ENCODE measurements around the gene NAA80.
"Not testable (repeated sequence)": the region's sequence is repeated elsewhere in the genome, so short reads cannot be mapped to it uniquely, and the experiment has no call there.

Gene NAA80

DNA sequence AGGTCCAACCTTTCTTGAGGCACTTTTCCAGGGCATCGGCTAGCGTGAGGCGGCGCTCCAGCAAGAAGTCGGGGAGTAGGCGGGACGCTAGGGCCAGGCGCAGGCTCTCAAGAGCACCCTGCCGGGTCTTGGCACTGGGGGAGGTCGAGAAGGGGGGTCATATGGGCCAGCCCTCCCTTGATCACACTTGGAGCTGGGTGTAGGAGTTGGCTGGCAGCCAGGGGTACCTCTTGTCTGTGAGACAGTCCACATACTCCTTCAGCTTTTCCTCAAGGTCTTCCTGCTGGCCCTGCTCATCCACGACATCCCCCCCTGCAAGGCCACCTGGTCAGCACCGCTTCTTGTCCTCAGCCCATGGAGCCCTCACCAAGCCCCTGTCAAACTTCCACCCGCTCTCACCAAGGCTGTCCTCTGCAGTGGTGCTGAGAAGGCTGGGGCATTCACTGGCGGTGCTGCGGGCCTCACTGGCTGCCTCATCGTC is 9.0 kb downstream of the NAA80 start:
- DNase-seq (ENCODE audit: low read depth in 2 of 2), result no peak

DNA sequence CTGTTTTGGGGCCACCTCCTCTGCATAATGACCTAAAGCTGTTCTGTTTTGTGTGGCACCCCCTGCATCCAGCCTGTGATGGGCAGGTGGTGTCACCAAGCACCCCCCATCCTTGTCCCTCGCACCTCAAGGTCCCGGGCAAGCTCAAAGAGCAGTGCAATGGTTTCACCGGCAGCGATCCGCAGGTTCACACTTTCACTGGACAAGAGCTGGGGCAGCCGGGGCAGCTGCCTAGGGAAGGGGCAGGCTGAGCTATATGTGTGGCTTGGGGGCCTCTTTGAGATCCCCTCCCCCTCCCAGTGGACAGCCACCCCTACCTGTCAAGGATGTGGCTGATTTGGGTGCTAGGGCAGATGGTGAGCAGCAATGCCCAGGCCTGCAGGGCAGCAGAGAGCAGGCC is 10.1 kb downstream of the NAA80 start:
- no peak for DNase-seq (ENCODE audit: low read depth in 2 of 2)

DNA sequence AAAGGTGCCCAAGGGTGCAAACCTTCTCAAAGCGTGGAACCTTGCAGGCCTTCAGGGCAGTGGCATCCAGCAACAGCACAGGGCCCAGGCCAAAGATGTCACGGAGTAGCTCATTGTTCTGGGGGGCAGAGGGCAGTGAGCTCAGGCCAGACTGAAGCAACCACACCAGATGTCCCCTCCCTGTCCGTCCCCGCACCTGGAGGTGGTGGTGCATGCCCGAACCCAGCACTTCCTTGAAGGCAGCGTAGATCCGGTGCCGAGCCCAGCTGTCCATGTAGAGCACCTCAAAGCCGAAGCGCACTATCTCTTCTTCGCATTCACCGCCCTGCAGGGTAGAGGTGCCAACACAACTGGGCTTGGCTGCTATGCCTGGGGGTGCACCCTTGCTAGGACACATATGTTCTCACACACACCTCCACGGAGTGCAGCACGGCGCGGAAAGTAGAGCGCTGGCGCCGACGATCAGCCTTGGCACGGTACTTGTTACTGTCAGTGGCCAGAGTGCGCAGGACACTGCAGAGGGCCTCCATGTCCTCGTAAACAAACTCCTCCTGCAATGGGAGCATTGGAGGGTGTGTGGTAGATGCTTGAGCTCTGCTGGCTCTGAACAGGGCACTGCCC is 10.7 kb downstream of the NAA80 start:
- DNase-seq (ENCODE audit: low read depth in 2 of 2), result no peak

DNA sequence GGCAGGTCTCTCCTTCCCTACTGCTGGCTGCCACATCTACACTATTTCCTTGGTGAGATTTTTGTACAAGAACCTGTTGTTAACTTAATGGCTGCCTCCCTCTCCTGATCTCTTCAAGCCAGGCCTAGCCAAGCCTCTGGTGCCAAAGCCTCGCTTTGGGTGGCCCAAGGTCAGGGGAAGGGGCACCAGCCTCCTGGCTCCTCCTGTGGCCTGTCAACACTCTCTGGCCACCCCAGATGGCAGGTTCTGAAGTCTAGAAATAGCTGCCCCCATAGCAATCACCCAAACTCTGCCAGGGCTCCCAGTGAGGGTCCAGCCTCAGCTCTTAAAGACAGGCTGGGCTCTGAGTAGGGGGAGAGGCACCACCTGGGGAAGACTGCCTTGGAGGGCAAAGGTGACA is 11.9 kb downstream of the NAA80 start:
- no peak for DNase-seq (ENCODE audit: low read depth in 2 of 2)

DNA sequence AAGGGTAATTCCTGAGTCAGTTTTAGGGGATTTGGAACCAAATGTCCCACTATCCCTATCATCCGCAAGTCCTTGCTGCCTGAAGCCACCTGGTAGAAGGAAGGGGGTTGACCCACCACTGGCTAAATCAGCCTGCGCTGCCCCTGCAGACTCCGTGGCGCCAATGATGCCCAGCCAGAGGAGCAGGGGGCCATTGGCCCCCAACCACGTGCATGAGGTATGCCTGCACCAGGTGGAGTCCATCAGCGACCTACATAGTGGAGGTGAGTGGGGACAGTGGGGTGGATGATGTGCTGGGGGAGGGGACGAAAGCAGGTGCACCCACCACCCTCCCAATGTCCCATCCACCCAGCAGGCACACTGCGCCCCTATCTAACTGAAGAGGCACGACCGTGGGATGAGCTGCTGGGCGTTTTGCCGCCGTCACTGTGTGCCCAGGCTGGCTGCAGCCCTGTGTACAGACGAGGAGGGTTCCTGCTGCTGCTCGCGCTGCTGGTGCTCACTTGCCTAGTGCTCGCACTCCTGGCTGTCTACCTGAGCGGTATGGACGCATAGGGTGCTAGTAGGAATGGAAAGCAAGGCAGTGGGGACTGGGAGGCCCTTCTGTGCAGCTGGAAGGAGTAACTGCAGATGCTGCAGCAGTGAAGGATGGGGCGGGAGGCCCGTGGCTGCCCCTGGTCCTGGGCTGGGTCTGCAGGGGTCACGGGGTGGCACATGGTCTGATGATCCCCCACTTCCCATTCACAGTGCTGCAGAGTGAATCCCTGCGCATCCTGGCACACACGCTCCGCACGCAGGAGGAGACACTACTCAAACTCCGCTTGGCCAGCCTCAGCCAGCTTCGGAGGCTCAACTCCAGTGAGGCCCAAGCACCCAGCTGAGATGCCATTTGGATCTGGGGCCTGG is 12.6 kb downstream of the NAA80 start:
- DNase-seq (ENCODE audit: low read depth in 2 of 2), result no peak

DNA sequence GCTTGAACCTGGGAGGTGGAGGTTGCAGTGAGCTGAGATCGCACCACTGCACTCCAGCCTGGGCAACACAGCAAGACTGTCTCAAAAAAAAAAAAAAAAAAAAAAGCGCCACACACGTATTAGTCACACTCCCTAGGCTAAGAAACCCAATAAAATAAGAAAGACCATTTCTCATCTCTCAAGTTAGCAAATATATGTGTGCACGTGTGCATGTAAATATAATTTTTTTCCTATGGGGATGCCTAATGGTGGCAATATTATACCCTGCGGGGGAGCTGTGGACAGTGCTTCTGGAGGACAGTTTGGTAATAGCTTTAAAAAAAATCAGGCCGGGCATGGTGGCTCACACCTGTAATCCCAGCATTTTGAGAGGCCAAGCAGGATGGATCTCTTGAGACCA is 15.1 kb downstream of the NAA80 start:
- DNase-seq (ENCODE audit: low read depth in 2 of 2), result not testable (repeated sequence)

DNA sequence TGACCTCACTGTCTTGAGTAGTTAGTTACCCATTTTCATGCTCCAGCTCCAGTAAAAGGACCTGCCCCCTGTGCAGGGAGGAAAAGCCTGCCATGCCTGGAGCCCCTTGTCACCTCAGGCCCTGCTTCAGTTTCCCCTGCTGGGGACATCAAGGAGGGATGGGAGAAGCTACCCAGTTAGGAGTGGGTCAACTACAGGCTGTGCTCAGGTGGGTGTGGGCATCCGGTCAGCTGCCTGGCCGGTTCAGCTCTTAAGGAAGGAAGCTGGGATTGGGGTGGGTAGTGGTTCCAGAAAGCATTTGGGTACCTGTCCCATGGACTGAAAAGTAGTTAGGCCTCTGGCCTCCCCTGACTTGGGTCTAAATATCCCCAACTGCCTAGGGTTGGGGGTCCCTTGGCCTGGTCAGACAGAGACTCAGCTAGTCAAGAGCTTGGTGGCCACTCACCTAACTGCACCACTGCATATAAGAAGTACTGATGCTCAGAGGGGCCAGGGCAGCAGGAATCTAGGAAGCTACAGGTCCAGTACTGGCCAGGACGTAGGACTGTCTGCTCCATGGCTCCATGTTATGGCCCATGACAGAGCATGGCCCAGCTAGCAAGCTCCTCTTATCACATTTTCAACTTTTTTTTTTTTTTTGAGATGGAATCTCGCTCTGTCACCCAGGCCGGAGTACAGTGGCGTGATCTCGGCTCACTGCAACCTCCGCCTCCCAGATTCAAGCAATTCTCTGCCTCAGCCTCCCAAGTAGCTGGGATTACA is 19.8 kb downstream of the NAA80 start:
- no peak for DNase-seq (ENCODE audit: low read depth in 2 of 2)

DNA sequence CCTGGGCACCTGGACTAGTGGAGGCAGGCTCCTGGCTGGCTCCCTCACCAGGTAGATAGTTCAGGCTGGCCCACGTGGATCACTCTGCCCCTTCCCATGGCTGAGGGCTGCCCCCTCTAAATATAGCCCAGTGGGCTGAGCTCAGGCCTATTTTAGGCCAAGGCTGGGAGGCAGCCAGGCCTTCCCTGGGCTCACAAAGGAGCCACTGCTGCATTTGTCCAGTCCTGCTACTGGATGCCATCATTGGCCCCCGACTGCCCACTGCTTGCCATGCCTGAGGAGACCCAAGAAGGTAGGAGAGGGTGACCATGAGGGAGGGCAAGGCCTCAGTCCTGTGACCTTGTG is 20.4 kb downstream of the NAA80 start, which contains the start of gene LSMEM2:
Gene LSMEM2, plus strand, starts transcription at position 208 of the 345 bp plus-strand sequence. Its CDS starts 27 bp downstream, at position 235.
- DNase-seq (ENCODE audit: low read depth in 2 of 2), result no peak

DNA sequence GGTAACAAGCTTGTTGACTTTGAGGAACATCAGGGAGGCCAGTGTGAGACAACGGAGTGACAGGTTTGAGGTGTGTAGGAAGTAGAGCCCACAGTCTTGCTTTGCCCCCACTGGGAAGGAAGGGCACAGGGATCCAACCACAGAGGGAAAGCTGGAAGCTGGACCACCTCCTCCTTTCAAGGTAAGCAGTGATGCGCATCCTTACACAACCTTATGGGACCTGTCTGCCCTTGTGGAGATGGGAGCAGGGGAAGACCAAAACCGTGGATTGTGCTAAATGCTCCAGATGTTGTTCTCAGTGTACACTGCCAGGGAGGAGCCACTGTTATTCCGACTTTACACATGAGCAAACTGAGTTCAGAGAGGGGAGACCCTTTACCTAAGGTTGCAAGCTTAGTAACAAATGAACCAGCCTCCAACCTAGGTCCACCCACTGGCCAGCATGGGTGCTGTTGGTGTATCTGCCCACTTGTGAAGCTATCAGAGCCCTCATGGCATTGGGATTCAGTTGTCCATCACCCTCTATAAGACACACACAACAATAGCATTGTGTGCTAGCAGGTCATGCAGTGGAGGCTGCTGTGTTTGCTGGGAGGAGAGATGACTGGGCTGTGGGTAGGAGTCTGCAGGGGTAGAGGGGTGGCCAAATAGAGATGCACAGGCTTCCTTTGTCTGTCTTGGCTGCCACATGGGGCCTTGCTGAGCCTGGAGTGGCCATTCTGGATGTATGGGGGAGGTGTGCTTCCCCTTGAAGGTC is 20.9 kb downstream of the NAA80 start:
- DNase-seq (ENCODE audit: low read depth in 2 of 2), result no peak

DNA sequence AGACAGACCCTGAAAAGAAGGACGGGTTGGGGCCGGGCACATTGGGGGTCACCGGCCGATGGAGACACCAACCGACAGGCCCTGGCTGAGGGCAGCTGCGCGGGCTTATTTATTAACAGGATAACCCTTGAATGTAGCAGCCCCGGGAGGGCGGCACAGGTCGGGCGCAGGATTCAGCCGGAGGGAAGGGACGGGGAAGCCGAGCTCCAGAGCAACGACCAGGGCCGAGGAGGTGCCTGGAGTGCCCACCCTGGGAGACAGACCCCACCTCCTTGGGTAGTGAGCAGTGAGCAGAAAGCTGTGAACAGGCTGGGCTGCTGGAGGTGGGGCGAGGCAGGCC is 22.5 kb downstream of the NAA80 start:
- DNase-seq (ENCODE audit: low read depth in 2 of 2), result no peak

DNA sequence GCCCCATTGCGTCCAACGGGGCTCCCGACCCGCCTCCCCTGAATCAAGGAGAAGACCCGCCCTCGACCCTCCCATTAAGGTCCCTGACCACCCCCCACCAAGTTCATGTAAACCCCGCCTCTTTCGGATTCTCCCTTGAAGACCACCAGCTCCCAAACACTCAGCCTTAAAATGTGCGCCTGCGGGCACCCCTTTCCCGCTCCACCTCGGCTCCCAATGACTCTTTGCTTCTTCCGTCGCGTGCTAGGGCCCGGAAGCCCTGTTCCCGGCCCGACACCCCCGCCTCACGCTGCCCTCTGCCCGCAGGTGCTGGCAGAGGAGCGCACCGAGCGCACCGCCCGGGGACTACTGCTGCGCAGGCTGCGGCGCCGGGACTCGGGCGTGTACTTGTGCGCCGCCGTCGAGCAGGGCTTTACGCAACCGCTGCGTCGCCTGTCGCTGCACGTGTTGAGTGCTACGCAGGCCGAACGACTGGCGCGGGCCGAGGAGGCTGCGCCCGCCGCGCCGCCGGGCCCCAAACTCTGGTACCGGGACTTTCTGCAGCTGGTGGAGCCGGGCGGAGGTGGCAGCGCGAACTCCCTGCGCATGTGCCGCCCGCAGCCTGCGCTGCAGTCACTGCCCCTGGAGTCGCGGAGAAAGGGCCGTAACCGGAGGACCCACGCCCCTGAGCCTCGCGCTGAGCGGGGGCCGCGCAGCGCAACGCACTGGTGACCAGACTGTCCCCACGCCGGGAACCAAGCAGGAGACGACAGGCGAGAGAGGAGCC is 23.0 kb downstream of the NAA80 start:
- no peak for DNase-seq (ENCODE audit: low read depth in 2 of 2)

DNA sequence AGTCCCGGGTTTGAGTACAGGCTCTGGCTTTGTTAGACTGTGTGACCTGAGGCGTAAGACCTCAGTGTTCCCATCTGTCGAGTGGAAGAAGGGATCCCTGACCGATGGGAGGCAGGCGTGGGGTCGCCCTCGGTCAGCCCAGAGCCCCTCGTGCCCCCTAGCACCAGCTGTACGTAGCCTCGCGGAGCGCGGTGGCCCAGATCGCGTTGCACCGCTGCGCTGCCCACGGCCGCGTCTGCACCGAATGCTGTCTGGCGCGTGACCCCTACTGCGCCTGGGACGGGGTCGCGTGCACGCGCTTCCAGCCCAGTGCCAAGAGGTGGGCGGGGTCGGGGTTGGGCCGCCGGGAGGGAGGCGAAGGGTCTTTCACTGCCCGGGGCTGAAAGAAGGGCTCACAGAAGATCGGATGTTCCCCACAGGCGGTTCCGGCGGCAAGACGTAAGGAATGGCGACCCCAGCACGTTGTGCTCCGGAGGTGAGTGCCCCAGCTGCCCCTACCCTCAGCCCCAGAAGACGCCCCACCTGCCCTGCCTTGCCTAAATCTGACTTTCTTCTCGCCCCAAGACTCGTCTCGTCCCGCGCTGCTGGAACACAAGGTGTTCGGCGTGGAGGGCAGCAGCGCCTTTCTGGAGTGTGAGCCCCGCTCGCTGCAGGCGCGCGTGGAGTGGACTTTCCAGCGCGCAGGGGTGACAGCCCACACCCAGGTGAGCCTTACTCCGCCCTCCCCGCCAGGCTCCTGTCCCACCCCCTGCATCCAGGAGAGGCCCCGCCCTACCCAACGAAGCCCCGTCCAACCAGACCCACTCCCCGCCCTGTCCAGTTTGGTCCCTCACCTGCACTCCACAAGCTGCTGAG is 23.8 kb downstream of the NAA80 start:
- DNase-seq (ENCODE audit: low read depth in 2 of 2), result no peak

DNA sequence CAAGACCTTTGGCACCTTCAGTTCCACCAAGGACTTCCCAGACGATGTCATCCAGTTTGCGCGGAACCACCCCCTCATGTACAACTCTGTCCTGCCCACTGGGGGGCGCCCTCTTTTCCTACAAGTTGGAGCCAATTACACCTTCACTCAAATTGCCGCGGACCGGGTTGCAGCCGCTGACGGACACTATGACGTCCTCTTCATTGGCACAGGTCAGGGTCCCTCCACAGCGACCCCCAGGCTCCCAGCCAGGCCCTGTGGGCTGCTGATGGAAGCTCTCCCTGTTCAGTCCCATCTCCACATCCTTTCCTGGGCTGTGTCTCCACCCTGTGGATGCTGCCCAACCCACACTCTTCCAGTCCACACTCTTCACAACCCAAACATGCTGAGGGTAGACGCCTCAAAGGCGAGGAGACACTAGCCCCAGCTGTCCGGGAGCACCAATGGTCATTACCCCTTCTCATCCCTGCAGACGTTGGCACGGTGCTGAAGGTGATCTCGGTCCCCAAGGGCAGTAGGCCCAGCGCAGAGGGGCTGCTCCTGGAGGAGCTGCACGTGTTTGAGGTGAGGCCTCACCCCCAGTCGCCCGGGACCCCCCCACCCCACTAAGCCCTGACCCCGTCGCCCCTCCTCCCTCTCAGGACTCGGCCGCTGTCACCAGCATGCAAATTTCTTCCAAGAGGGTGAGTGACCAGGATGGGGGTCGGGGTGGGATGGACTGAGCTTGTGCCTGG is 24.7 kb downstream of the NAA80 start:
- DNase-seq (ENCODE audit: low read depth in 2 of 2), result no peak

DNA sequence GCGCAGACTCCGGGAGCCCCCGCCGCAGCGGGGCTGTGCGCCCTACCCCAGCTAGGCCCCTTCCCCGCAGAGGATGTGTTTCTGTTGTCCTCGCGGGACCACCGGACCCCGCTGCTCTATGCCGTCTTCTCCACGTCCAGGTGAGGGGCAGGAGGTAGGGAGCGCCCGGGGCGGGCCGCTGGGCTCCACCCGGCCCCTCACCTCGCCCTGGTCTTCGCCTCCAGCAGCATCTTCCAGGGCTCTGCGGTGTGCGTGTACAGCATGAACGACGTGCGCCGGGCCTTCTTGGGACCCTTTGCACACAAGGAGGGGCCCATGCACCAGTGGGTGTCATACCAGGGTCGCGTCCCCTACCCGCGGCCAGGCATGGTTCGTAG is 25.5 kb downstream of the NAA80 start:
- DNase-seq (ENCODE audit: low read depth in 2 of 2), result no peak

DNA sequence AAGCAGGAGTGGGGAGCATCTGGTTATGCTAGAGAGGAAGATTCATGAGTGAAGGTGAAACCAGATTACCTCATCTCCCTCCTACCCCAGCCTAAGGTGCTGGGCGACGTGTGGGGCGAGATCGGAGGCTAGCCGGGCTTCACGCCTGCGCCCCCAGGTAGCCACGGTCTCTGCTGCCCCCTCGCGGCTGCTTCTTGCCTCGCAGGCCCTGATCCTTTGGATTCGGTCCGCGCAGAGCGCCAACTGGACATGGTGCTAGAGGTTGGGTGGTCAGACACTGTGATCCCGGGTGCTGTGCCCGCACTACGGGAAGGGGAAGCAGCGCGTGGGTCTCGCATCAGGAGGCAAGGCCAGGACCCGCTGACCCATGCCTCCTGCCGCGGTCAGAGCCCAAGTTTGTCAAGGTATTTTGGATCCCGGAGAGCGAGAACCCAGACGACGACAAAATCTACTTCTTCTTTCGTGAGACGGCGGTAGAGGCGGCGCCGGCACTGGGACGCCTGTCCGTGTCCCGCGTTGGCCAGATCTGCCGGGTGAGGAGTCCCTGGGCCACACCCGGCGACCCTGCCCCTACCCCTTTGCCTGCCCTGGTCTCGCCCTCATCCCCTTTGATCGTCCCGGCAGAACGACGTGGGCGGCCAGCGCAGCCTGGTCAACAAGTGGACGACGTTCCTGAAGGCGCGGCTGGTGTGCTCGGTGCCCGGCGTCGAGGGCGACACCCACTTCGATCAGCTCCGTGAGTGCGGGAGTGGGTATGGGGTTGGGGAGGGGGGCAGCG is 26.1 kb downstream of the NAA80 start:
- DNase-seq (ENCODE audit: low read depth in 2 of 2), result peak in 1 of 2 experiments; percentile 18

DNA sequence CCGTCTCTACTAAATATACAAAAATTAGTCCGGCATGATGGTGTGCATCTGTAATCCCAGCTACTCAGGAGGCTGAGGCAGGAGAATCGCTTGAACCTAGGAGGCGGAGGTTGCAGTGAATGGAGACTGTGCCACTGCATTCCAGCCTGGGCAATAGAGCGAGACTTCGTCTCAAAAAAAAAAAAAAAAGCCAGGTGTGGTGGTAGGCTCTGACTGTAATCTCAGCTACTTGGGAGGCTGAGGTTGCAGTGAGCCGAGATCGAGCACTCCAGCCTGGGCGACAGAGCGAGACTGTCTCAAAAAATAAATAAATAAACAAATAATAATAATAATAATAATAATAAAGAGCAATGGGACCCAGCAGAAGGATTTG is 26.7 kb downstream of the NAA80 start:
- DNase-seq (ENCODE audit: low read depth in 2 of 2), result not testable (repeated sequence)

DNA sequence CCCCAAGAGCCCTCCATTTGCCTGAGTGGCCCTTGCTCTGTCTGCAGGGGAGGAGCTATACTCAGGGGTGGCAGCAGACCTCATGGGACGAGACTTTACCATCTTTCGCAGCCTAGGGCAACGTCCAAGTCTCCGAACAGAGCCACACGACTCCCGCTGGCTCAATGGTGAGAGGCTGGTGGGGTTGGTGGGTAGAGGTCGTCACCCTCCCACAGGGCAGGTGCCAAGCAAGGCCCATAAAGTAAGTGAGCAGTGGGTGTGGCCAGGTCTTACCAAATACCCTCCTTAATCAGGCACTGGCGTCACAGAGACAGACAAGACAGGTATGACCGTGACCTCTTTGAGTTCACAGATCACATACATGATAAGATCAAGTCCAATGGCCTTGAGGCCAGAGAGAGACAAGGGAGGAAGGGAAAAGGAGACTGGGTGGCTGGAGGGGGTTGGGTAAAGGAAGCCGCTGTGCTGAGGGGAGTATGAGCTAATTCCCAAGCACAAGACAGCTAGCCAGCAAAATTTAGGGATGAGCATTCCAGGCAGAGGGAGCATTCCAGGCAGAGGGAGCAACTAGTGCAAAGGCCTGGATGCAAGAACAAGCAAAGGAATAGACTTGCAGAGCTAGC is 27.8 kb downstream of the NAA80 start:
- DNase-seq (ENCODE audit: low read depth in 2 of 2), result no peak
